Neural progenitor cell (in vitro differentiated cells): Measurements from ENCODE around the gene TENM3. TPM values are rescaled to one million over a fixed set of nuclear protein-coding genes. Genes with fewer than 3 reads are reported as not detected.

Source experiments
- DNase-seq: peaks from one replicate; pipeline ENCODE4 v3.0.0-alpha.2; 2016; ENCODE audit warnings: low spot score
- H2AFZ ChIP-seq: fragments of 200-600 bp; sonication (generic); replicated peaks from 2 replicates; pipeline ENCODE4 v1.6.1; 2016; ENCODE audit warnings: antibody characterized with exemption
- H3F3A ChIP-seq: fragments of 200-600 bp; sonication (generic); 2 replicates; pipeline ENCODE4 v1.6.1; 2016; ENCODE audit warnings: antibody characterized with exemption, low read depth
- H3K27ac ChIP-seq: fragments of 200-600 bp; sonication (generic); 2 replicates; pipeline ENCODE4 v1.5.1; 2016; ENCODE audit warnings: mild to moderate bottlenecking
- H3K27me3 ChIP-seq: fragments of 200-600 bp; sonication (generic); 2 replicates; pipeline ENCODE4 v1.6.1; 2016; ENCODE audit warnings: mild to moderate bottlenecking, moderate library complexity
- H3K36me3 ChIP-seq: fragments of 200-600 bp; sonication (generic); 2 replicates; pipeline ENCODE4 v1.5.1; 2016
- H3K4me1 ChIP-seq: fragments of 200-600 bp; sonication (generic); 2 replicates; pipeline ENCODE4 v1.6.1; 2016; ENCODE audit warnings: mixed run types
- H3K4me2 ChIP-seq: fragments of 200-600 bp; sonication (generic); 2 replicates; pipeline ENCODE4 v1.6.1; 2016
- H3K4me3 ChIP-seq: fragments of 200-600 bp; sonication (generic); 2 replicates; pipeline ENCODE4 v1.5.1; 2016
- H3K79me2 ChIP-seq: fragments of 200-600 bp; sonication (generic); 2 replicates; pipeline ENCODE4 v1.6.1; 2016; ENCODE audit warnings: low read depth
- H3K9ac ChIP-seq: fragments of 200-600 bp; sonication (generic); 2 replicates; pipeline ENCODE4 v1.6.1; 2016
- H3K9me3 ChIP-seq: fragments of 200-600 bp; sonication (generic); 2 replicates; pipeline ENCODE4 v1.5.1; 2016; ENCODE audit warnings: low read depth
- H4K20me1 ChIP-seq: fragments of 200-600 bp; sonication (generic); 2 replicates; pipeline ENCODE4 v1.6.1; 2016; ENCODE audit warnings: low read depth
- H3K27ac Mint-ChIP-seq: 3 replicates; pipeline ENCODE4 v1.8.0; 2021; ENCODE audit warnings: mixed read lengths
- H3K27me3 Mint-ChIP-seq: 2 replicates; pipeline ENCODE4 v1.8.0; 2022; ENCODE audit warnings: low read depth, mild to moderate bottlenecking, inconsistent platforms, moderate library complexity, mixed read lengths; ENCODE audit not compliant: insufficient read depth
- H3K36me3 Mint-ChIP-seq: 3 replicates; pipeline ENCODE4 v1.8.0; 2021; ENCODE audit warnings: mixed read lengths
- H3K4me1 Mint-ChIP-seq: 3 replicates; pipeline ENCODE4 v1.8.0; 2021; ENCODE audit warnings: mixed read lengths
- H3K4me3 Mint-ChIP-seq: 3 replicates; pipeline ENCODE4 v1.8.0; 2021; ENCODE audit warnings: mild to moderate bottlenecking, moderate library complexity, mixed read lengths
- H3K9me3 Mint-ChIP-seq: 3 replicates; pipeline ENCODE4 v1.8.0; 2020; ENCODE audit warnings: mixed read lengths
- EZH2 ChIP-seq: fragments of 200-600 bp; sonication (generic); IDR thresholded peaks from 2 replicates; pipeline ENCODE4 v1.6.1; 2017; ENCODE audit warnings: antibody characterized with exemption, mild to moderate bottlenecking, moderate library complexity
- EZH2phosphoT487 ChIP-seq: fragments of 200-600 bp; sonication (generic); IDR thresholded peaks from 2 replicates; pipeline ENCODE4 v1.6.1; 2017; ENCODE audit warnings: antibody characterized with exemption
- total RNA-seq: library from RNA; depleted of rRNA; stranded (reverse); fragments of >200 nt; gene quantifications from 2 replicates; pipeline ENCODE4 v1.2.3, GENCODE V29; 2015; ENCODE audit warnings: low replicate concordance
- TF ChIP-seq, protein P1 (sequence below): fragments of 200-600 bp; sonication (generic); IDR thresholded peaks from 2 replicates; pipeline ENCODE4 v1.5.1; 2017; ENCODE audit warnings: antibody characterized with exemption, mild to moderate bottlenecking

The TENM3 gene
- total RNA-seq, 1 donor from 2014 or later: 78.7 TPM

DNA sequence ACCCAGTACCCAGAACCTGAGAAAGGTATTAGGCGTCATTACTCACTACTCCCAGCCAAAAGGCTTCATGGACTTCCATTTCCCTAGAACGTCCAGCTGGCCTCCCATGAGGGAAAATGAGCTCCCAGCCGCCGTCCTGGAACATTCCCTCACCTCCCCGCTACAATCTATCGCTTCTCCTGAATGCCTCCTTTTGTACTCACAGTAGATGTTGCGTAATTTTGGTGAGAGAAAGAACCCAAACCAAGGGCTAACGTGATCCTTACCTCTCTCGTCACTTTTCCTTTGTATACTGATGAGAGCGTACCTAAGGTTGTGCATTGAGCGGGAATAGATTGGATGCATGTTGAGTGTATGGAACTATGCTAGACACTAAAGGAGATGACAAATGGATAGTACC, 161.9 kb downstream of the TENM3 start:
- H3K27me3 Mint-ChIP-seq: peaks cover 2% of the 10 kb centered on the region

DNA sequence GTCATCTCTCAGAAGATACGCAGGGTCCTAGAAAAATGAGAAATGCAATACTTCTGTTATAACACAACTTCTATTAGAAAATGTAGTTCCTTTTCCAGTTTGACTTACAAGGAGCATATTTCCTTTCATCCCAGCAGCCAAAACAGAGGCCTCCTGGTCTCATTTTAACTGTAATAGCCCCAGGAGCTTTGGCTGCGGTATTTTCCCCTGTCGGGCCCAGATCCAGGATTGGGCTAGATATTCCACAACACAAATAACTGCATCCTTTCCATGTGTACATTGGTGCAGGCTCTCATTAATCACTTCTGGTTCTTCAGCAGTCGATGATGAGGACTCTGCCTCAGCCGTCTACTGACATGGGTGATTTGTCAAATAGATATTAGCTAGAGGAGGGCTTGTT, 166.1 kb downstream of the TENM3 start:
- Histone ChIP-seq H3K9me3 (peaks cover 15% of the 10 kb centered on the region), H3K36me3 (peaks cover 2% of the 10 kb centered on the region), H3F3A (no peaks in the 10 kb centered on the region), H3K4me1 (no peaks in the 10 kb centered on the region), H4K20me1 (no peaks in the 10 kb centered on the region), H3K27me3 (no peaks in the 10 kb centered on the region), H3K27ac (no peak overlapping the region), H3K4me3 (no peak overlapping the region), H3K9ac (no peak overlapping the region), H2AFZ (no peak overlapping the region), H3K79me2 (no peaks in the 10 kb centered on the region), H3K4me2 (no peak overlapping the region)
- Mint-ChIP-seq H3K27ac (no peak overlapping the region), H3K4me1 (no peaks in the 10 kb centered on the region), H3K4me3 (no peak overlapping the region), H3K9me3 (peaks cover 26% of the 10 kb centered on the region), H3K27me3 (no peaks in the 10 kb centered on the region), H3K36me3 (peaks cover 54% of the 10 kb centered on the region)
- no peak for DNase-seq
- TF ChIP-seq, protein P1, sequence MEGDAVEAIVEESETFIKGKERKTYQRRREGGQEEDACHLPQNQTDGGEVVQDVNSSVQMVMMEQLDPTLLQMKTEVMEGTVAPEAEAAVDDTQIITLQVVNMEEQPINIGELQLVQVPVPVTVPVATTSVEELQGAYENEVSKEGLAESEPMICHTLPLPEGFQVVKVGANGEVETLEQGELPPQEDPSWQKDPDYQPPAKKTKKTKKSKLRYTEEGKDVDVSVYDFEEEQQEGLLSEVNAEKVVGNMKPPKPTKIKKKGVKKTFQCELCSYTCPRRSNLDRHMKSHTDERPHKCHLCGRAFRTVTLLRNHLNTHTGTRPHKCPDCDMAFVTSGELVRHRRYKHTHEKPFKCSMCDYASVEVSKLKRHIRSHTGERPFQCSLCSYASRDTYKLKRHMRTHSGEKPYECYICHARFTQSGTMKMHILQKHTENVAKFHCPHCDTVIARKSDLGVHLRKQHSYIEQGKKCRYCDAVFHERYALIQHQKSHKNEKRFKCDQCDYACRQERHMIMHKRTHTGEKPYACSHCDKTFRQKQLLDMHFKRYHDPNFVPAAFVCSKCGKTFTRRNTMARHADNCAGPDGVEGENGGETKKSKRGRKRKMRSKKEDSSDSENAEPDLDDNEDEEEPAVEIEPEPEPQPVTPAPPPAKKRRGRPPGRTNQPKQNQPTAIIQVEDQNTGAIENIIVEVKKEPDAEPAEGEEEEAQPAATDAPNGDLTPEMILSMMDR: no peak
- TF ChIP-seq EZH2phosphoT487 (no peak), EZH2 (no peak)

More for the DNA sequence above, 161.9 kb downstream of the TENM3 start:
- Histone ChIP-seq H3K4me2 (no peak overlapping the region), H3K79me2 (no peaks in the 10 kb centered on the region), H3K9me3 (no peaks in the 10 kb centered on the region), H4K20me1 (no peaks in the 10 kb centered on the region), H3K4me3 (no peak overlapping the region), H3K27me3 (no peaks in the 10 kb centered on the region), H3F3A (no peaks in the 10 kb centered on the region), H2AFZ (no peak overlapping the region), H3K4me1 (no peaks in the 10 kb centered on the region), H3K36me3 (peaks cover 7% of the 10 kb centered on the region), H3K9ac (no peak overlapping the region), H3K27ac (no peak overlapping the region)
- Mint-ChIP-seq H3K27ac (no peak overlapping the region), H3K4me1 (no peaks in the 10 kb centered on the region), H3K36me3 (peaks cover 52% of the 10 kb centered on the region), H3K4me3 (no peak overlapping the region), H3K9me3 (no peaks in the 10 kb centered on the region)
- TF ChIP-seq, protein P1: no peak
- TF ChIP-seq EZH2phosphoT487: no peak
- no peak for TF ChIP-seq EZH2
- no peak for DNase-seq

DNA sequence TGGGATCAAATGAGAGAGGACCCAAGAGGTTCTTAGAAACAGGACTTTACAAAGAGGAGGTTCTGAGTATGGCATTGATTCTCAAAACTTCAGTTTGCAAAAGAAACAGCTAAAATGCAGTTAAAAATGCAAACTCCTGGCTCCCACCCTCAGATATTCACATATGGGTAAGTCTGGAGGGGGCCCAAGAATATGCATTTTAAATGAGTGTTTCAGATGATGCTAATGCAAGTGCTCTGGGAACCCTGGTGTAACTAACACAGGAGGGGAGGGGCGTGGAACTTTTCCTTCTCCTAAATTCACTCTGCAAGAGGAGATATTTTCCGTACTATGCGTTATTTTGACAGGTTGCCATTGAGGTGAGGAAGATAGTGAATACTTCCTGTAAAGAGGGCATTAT, 168.2 kb downstream of the TENM3 start:
- H3K79me2 ChIP-seq: no peaks in the 10 kb centered on the region
- H3K27ac ChIP-seq: no peak overlapping the region
- no peaks in the 10 kb centered on the region for H4K20me1 ChIP-seq
- Mint-ChIP-seq H3K27me3 (no peaks in the 10 kb centered on the region), H3K36me3 (peaks cover 52% of the 10 kb centered on the region), H3K4me1 (no peaks in the 10 kb centered on the region), H3K9me3 (peaks cover 26% of the 10 kb centered on the region), H3K27ac (no peak overlapping the region), H3K4me3 (no peak overlapping the region)
- TF ChIP-seq EZH2phosphoT487: no peak
- TF ChIP-seq EZH2: no peak
- TF ChIP-seq, protein P1: no peak
- peaks cover 17% of the 10 kb centered on the region for H3K9me3 ChIP-seq
- no peak for DNase-seq
- H2AFZ ChIP-seq: no peak overlapping the region
- no peaks in the 10 kb centered on the region for H3K27me3 ChIP-seq
- no peaks in the 10 kb centered on the region for H3K4me1 ChIP-seq
- peaks cover 5% of the 10 kb centered on the region for H3K36me3 ChIP-seq
- H3F3A ChIP-seq: no peaks in the 10 kb centered on the region
- no peak overlapping the region for H3K4me2 ChIP-seq
- no peak overlapping the region for H3K9ac ChIP-seq
- H3K4me3 ChIP-seq: no peak overlapping the region
